BJ (cell line): Measurements from ENCODE around the gene CALHM2. TPM values are rescaled to one million over a fixed set of nuclear protein-coding genes. Genes with fewer than 3 reads are reported as not detected.

Experiments used
- CTCF ChIA-PET: fragments of 350-600 bp; formaldehyde crosslinking; extraction: SDS; loops from one replicate; lab custom pipeline; 2021; ENCODE audit warnings: antibody characterized with exemption, inconsistent platforms; lab: Yijun Ruan, JAX
- POLR2A ChIA-PET: fragments of 300-600 bp; sonication (Branson Sonifier 250); formaldehyde crosslinking; extraction: SDS; loops from one replicate; lab custom pipeline; 2021; ENCODE audit warnings: antibody characterized with exemption; lab: Charles Lee
- DNase-seq: peaks from one replicate; pipeline ENCODE4 v3.0.0-alpha.2; 2011; ENCODE audit warnings: low read depth
- H3K27me3 ChIP-seq: 2 replicates; pipeline ENCODE4 v1.6.0; 2011; ENCODE audit warnings: low read length; ENCODE audit not compliant: control insufficient read depth, insufficient read depth
- H3K36me3 ChIP-seq: 2 replicates; pipeline ENCODE4 v1.5.1; 2011; ENCODE audit warnings: low read length; ENCODE audit not compliant: control insufficient read depth, insufficient read depth
- H3K4me3 ChIP-seq: 2 replicates; pipeline ENCODE4 v1.5.1; 2011; ENCODE audit warnings: low read depth, mild to moderate bottlenecking, control low read depth, low read length
- CTCF ChIP-seq: IDR thresholded peaks from 2 replicates; pipeline ENCODE4 v1.5.1; 2011; ENCODE audit warnings: low read depth, mild to moderate bottlenecking, control low read depth, inconsistent platforms, low read length, moderate library complexity; ENCODE audit not compliant: insufficient read depth
- polyA plus RNA-seq: library from polyadenylated mRNA; depleted of rRNA; stranded (reverse); fragments of >200 nt; gene quantifications from 2 replicates; pipeline ENCODE4 v1.2.3, GENCODE V29; 2011

CALHM2 gene
- polyA plus RNA-seq, 1 experiment: 80.1 TPM

- no peaks in the 10 kb centered on the region for H3K27me3 ChIP-seq
- H3K4me3 ChIP-seq: no peak overlapping the region
- POLR2A ChIA-PET: no interaction called here
- DNase-seq: no peak
- no peak for TF ChIP-seq CTCF
- no peaks in the 10 kb centered on the region for H3K36me3 ChIP-seq
- CTCF ChIA-PET: no interaction called here
These were observed 7.4 kb upstream of the CALHM2 start for GRCh38 chr10:103459615-103460014.

GRCh38 chr10:103458720-103459119 lies 6.5 kb upstream of the CALHM2 start, which contains the start of gene CALHM1:
CALHM1 (minus strand) TSS chr10:103458900; CDS start chr10:103458751, 149 bp downstream.
- TF ChIP-seq CTCF: no peak
- no peak for DNase-seq
- Histone ChIP-seq H3K36me3 (no peaks in the 10 kb centered on the region), H3K27me3 (no peaks in the 10 kb centered on the region), H3K4me3 (no peak within 1 kb of the TSS)
- CTCF ChIA-PET: no interaction called here
- POLR2A ChIA-PET: no interaction called here

- POLR2A ChIA-PET: no interaction called here
These were observed 5.9 kb upstream of the CALHM2 start for GRCh38 chr10:103457896-103458583.

GRCh38 chr10:103457176-103457712 lies 5.1 kb upstream of the CALHM2 start:
- ChIA-PET CTCF (no interaction called here), POLR2A (no interaction called here)
- TF ChIP-seq CTCF: no peak
- Histone ChIP-seq H3K4me3 (no peak overlapping the region), H3K27me3 (no peaks in the 10 kb centered on the region), H3K36me3 (no peaks in the 10 kb centered on the region)
- DNase-seq: no peak

More at GRCh38 chr10:103457896-103458583, 5.9 kb upstream of the CALHM2 start:
- Histone ChIP-seq H3K36me3 (no peaks in the 10 kb centered on the region), H3K27me3 (no peaks in the 10 kb centered on the region), H3K4me3 (no peak overlapping the region)
- CTCF ChIA-PET: no interaction called here
- TF ChIP-seq CTCF: no peak
- DNase-seq: no peak

GRCh38 chr10:103456074-103456660 lies 4.0 kb upstream of the CALHM2 start:
- ChIA-PET CTCF (interaction anchor here (0.9 kb wide), 1 partner anchor 21 kb away, joined by 3 read pairs; no protein-coding TSS in a partner anchor), POLR2A (no interaction called here)
- DNase-seq: no peak
- H3K36me3 ChIP-seq: no peaks in the 10 kb centered on the region
- no peak for TF ChIP-seq CTCF
- H3K4me3 ChIP-seq: no peak overlapping the region
- no peaks in the 10 kb centered on the region for H3K27me3 ChIP-seq
